ENCODE results near the gene C21orf91. TPM values are rescaled to one million over a fixed set of nuclear protein-coding genes. Genes with fewer than 3 reads are reported as not detected.

Gene C21orf91
- total RNA-seq, 1 donor from 2014 or later: 2.7 TPM

- DNase-seq (ENCODE audit: extremely low read depth, low read depth, low spot score): no peak
These were observed 20.4 kb downstream of the C21orf91 start for GRCh38 chr21:17798796-17799195.

- DNase-seq (ENCODE audit: extremely low read depth, low read depth, low spot score): no peak
These were observed 21.2 kb downstream of the C21orf91 start for GRCh38 chr21:17797967-17798366.

GRCh38 chr21:17796503-17796902, 22.7 kb downstream of the C21orf91 start:
- no peak for DNase-seq (ENCODE audit: extremely low read depth, low read depth, low spot score)

GRCh38 chr21:17796037-17796403, 23.1 kb downstream of the C21orf91 start:
- no peak for DNase-seq (ENCODE audit: extremely low read depth, low read depth, low spot score)

GRCh38 chr21:17795146-17796036, 23.8 kb downstream of the C21orf91 start:
- DNase-seq (ENCODE audit: extremely low read depth, low read depth, low spot score): no peak

- no peak for DNase-seq (ENCODE audit: extremely low read depth, low read depth, low spot score)
These were observed 24.5 kb downstream of the C21orf91 start for GRCh38 chr21:17794518-17795145.

GRCh38 chr21:17793246-17794123, 25.7 kb downstream of the C21orf91 start:
- no peak for DNase-seq (ENCODE audit: extremely low read depth, low read depth, low spot score)

- DNase-seq (ENCODE audit: extremely low read depth, low read depth, low spot score): no peak
These were observed 29.5 kb downstream of the C21orf91 start for GRCh38 chr21:17789656-17790055.

GRCh38 chr21:17789069-17789468, 30.1 kb downstream of the C21orf91 start:
- DNase-seq (ENCODE audit: extremely low read depth, low read depth, low spot score): no peak

- no peak for DNase-seq (ENCODE audit: extremely low read depth, low read depth, low spot score)
These were observed 32.3 kb downstream of the C21orf91 start for GRCh38 chr21:17786851-17787181.

- no peak for DNase-seq (ENCODE audit: extremely low read depth, low read depth, low spot score)
These were observed 32.9 kb downstream of the C21orf91 start for GRCh38 chr21:17786071-17786850.

- DNase-seq (ENCODE audit: extremely low read depth, low read depth, low spot score): no peak
These were observed 33.8 kb downstream of the C21orf91 start for GRCh38 chr21:17785403-17785788.

- no peak for DNase-seq (ENCODE audit: extremely low read depth, low read depth, low spot score)
These were observed 34.4 kb downstream of the C21orf91 start for GRCh38 chr21:17784604-17785402.

GRCh38 chr21:17784180-17784598, 35.0 kb downstream of the C21orf91 start:
- DNase-seq (ENCODE audit: extremely low read depth, low read depth, low spot score): no peak

GRCh38 chr21:17783481-17784179, 35.5 kb downstream of the C21orf91 start:
- no peak for DNase-seq (ENCODE audit: extremely low read depth, low read depth, low spot score)

GRCh38 chr21:17783003-17783402, 36.2 kb downstream of the C21orf91 start:
- DNase-seq (ENCODE audit: extremely low read depth, low read depth, low spot score): no peak

- no peak for DNase-seq (ENCODE audit: extremely low read depth, low read depth, low spot score)
These were observed 37.1 kb downstream of the C21orf91 start for GRCh38 chr21:17782051-17782450.

GRCh38 chr21:17781524-17781923, 37.6 kb downstream of the C21orf91 start:
- DNase-seq (ENCODE audit: extremely low read depth, low read depth, low spot score): no peak

GRCh38 chr21:17780539-17780938, 38.6 kb downstream of the C21orf91 start:
- DNase-seq (ENCODE audit: extremely low read depth, low read depth, low spot score): no peak

All from glomerular endothelial cell (primary cell).